HCEC 1CT (cell line): Measurements from ENCODE around the gene ATF1.
"Not testable (repeated sequence)": the region's sequence is repeated elsewhere in the genome, so short reads cannot be mapped to it uniquely, and the experiment has no call there.

ENCODE experiments used
- DNase-seq: peaks from one replicate; pipeline ENCODE4 v3.0.0-alpha.2; 2017

The ATF1 gene

GRCh38 chr12:50806176-50806575, 42.3 kb downstream of the ATF1 start:
- no peak for DNase-seq

GRCh38 chr12:50809131-50809530, 45.2 kb downstream of the ATF1 start:
- not testable (repeated sequence) for DNase-seq

- DNase-seq = not testable (repeated sequence)
Measured at GRCh38 chr12:50814921-50815320, 51.0 kb downstream of the ATF1 start.

- no peak for DNase-seq
Measured at GRCh38 chr12:50820177-50820576, 56.3 kb downstream of the ATF1 start.

GRCh38 chr12:50822082-50822481, 58.2 kb downstream of the ATF1 start:
- DNase-seq = no peak

- DNase-seq = not testable (repeated sequence)
Measured at GRCh38 chr12:50823724-50824123, 59.8 kb downstream of the ATF1 start.

GRCh38 chr12:50824914-50825313, 61.0 kb downstream of the ATF1 start:
- DNase-seq = no peak

- peak; percentile 75 for DNase-seq
Measured at GRCh38 chr12:50825372-50825838, 61.5 kb downstream of the ATF1 start.

GRCh38 chr12:50828121-50828520, 64.2 kb downstream of the ATF1 start:
- DNase-seq = no peak

GRCh38 chr12:50828886-50829285, 65.0 kb downstream of the ATF1 start:
- no peak for DNase-seq

GRCh38 chr12:50833801-50834200, 69.9 kb downstream of the ATF1 start:
- DNase-seq = not testable (repeated sequence)

- DNase-seq = no peak
Measured at GRCh38 chr12:50839042-50839441, 75.1 kb downstream of the ATF1 start.

GRCh38 chr12:50840809-50841487, 77.0 kb downstream of the ATF1 start:
- DNase-seq = no peak

GRCh38 chr12:50841716-50842531, 78.0 kb downstream of the ATF1 start:
- no peak for DNase-seq

- DNase-seq = no peak
Measured at GRCh38 chr12:50842637-50843493, 79.0 kb downstream of the ATF1 start, which contains the start of gene TMPRSS12. TMPRSS12 (plus strand) TSS chr12:50842926; CDS start chr12:50842965, 39 bp downstream.

- DNase-seq = peak; percentile 18
Measured at GRCh38 chr12:50845021-50845647, 81.2 kb downstream of the ATF1 start.

GRCh38 chr12:50848963-50849362, 85.1 kb downstream of the ATF1 start:
- no peak for DNase-seq

- not testable (repeated sequence) for DNase-seq
Measured at GRCh38 chr12:50855218-50855617, 91.3 kb downstream of the ATF1 start.

GRCh38 chr12:50855679-50856078, 91.8 kb downstream of the ATF1 start:
- not testable (repeated sequence) for DNase-seq

- DNase-seq = no peak
Measured at GRCh38 chr12:50859621-50860310, 95.9 kb downstream of the ATF1 start.

GRCh38 chr12:50862316-50862715, 98.4 kb downstream of the ATF1 start:
- peak; percentile 68 for DNase-seq

GRCh38 chr12:50865266-50865665, 101.4 kb downstream of the ATF1 start:
- DNase-seq = no peak
